Kidney (tissue), 14 donors: ENCODE measurements around the gene PNMA6A. TPM values are rescaled to one million over a fixed set of nuclear protein-coding genes. Genes with fewer than 3 reads are reported as not detected.

Source experiments
- DNase-seq, 5 donors: peaks; one replicate each; pipeline ENCODE4 v3.0.0-alpha.2; 2013 to 2020
- FAIRE-seq: peaks from 2 replicates; lab custom pipeline; 2012; peaks lifted over from hg19 to GRCh38; lab: Jason Lieb, UNC
- H3K27ac ChIP-seq, 2 donors: one replicate each; pipeline ENCODE4 v1.7.0; 2013; ENCODE audit warnings: low read depth in 2 of 2, low read length in 2 of 2, inconsistent platforms in 1 of 2
- H3K27me3 ChIP-seq: one replicate; pipeline ENCODE4 v1.7.1; 2013; ENCODE audit warnings: low read length, inconsistent platforms; ENCODE audit not compliant: control insufficient read depth, insufficient read depth
- H3K36me3 ChIP-seq, 3 donors: one replicate each; pipeline versions ENCODE4 v1.7.0 to v1.7.1; 2013; ENCODE audit warnings: low read length in 3 of 3, control low read depth in 1 of 3, inconsistent platforms in 1 of 3; ENCODE audit not compliant: insufficient read depth in 3 of 3, control insufficient read depth in 2 of 3
- H3K4me1 ChIP-seq, 3 donors: one replicate each; pipeline versions ENCODE4 v1.7.0 to v1.7.1; 2013; ENCODE audit warnings: low read length in 3 of 3, inconsistent platforms in 1 of 3, low read depth in 1 of 3; ENCODE audit not compliant: control insufficient read depth in 2 of 3, insufficient read depth in 2 of 3
- H3K4me3 ChIP-seq, 3 donors: one replicate each; pipeline versions ENCODE4 v1.7.0 to v1.8.1; 2013; ENCODE audit warnings: low read length in 3 of 3, control low read depth in 1 of 3, inconsistent platforms in 1 of 3
- H3K9ac ChIP-seq, 3 donors: one replicate each; pipeline versions ENCODE4 v1.7.0 to v1.7.1; 2013; ENCODE audit warnings: low read length in 3 of 3, control low read depth in 1 of 3, inconsistent platforms in 1 of 3
- H3K9me3 ChIP-seq, 3 donors: one replicate each; pipeline versions ENCODE4 v1.7.0 to v1.7.1; 2013; ENCODE audit warnings: low read length in 3 of 3, control low read depth in 1 of 3, inconsistent platforms in 1 of 3; ENCODE audit not compliant: control insufficient read depth in 2 of 3, insufficient read depth in 1 of 3
- intact Hi-C: fragments of 100-400 bp; cut with DNase I; formaldehyde crosslinking; loops from one replicate; pipeline ENCODE4 v1.11.1; 2022
- polyA plus RNA-seq: library from polyadenylated mRNA; stranded (reverse); fragments of 350-450 nt; fragmentation: Illumina TruSeq; extraction: RNeasy Lipid Tissue Mini Kit (QIAGEN cat#74804); gene quantifications from one replicate; pipeline ENCODE4 v1.2.3, GENCODE V29; 2014; ENCODE audit warnings: low read depth, low replicate concordance; ENCODE audit not compliant: insufficient read depth
- total RNA-seq: library from RNA; stranded (reverse); fragmentation: NEBNext Ultra II Directional; extraction: Animal tissue kit (Norgen Biotek cat#: 25700); gene quantifications from one replicate; pipeline ENCODE4 v1.2.1, GENCODE V29; 2021
- TF ChIP-seq, protein P1 (sequence below): IDR thresholded peaks from 3 replicates; pipeline ENCODE4 v1.5.1; 2012; ENCODE audit warnings: mild to moderate bottlenecking, moderate library complexity, borderline replicate concordance; ENCODE audit not compliant: insufficient read depth; ENCODE audit errors: extremely low read depth
- donor health status: control.
- donor health status: control.
- donor health status: control.
- donor health status: control.
- donor health status: control.
- donor health status: DM: yes; HTN: yes; CAD: no.
- donor health status: Normal renal cell carcinoma (clear cell type).

The PNMA6A gene
- total and polyA plus RNA-seq, 2 donors from 2014 or later, result 4.2 to 15.8 TPM

DNA sequence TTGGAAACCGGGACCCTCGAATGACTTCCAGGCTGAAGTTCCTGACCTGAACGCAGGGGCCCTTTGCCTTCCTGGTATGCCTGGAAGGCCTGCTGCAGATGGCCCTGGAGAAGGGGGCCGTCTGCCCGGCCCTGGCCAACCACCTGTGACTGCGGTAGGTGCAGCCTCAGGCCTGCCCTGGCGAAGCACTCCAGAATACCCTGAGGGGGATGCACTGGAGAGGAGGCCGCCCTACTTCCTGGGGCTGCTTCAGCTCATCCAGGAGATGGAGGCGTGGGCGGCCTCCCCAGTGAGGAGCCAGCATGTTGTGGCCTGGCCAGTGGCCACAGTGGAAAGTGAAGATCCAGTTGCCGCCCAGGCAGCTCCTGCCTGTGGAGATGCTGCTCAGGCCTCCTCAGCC is 42.4 kb upstream of the PNMA6A start:
- no peak for DNase-seq
- TF ChIP-seq, protein P1, sequence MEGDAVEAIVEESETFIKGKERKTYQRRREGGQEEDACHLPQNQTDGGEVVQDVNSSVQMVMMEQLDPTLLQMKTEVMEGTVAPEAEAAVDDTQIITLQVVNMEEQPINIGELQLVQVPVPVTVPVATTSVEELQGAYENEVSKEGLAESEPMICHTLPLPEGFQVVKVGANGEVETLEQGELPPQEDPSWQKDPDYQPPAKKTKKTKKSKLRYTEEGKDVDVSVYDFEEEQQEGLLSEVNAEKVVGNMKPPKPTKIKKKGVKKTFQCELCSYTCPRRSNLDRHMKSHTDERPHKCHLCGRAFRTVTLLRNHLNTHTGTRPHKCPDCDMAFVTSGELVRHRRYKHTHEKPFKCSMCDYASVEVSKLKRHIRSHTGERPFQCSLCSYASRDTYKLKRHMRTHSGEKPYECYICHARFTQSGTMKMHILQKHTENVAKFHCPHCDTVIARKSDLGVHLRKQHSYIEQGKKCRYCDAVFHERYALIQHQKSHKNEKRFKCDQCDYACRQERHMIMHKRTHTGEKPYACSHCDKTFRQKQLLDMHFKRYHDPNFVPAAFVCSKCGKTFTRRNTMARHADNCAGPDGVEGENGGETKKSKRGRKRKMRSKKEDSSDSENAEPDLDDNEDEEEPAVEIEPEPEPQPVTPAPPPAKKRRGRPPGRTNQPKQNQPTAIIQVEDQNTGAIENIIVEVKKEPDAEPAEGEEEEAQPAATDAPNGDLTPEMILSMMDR, result no peak
- Histone ChIP-seq H3K27ac (no peak overlapping the region), H3K27me3 (no peaks in the 10 kb centered on the region), H3K9ac (no peak overlapping the region), H3K9me3 (no peaks in the 10 kb centered on the region), H3K4me3 (no peak overlapping the region), H3K4me1 (no peaks in the 10 kb centered on the region), H3K36me3 (no peaks in the 10 kb centered on the region)
- intact Hi-C loops, result no loop called here
- FAIRE-seq, result no peak

DNA sequence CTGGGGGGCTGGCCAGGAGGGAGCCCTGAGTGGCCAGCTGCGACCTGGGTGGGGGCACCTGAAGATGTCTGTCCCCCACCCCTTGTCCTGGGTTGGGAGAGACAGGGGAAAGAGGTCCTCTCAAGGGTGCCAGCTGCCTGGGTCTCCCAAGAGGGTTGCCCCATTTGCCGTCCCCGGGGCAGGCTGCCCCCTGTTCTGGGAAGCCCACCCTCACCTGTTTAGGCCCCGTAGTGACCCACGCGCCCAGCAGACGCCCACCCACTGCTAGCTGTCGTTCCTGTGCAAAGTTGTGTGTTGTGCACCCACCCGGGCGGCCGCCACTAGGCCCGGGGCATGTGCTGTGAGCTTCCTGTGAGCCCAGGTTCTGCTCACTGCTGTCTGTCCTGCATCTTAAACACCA is 41.5 kb upstream of the PNMA6A start:
- Histone ChIP-seq H3K9me3 (no peaks in the 10 kb centered on the region), H3K27me3 (no peaks in the 10 kb centered on the region), H3K27ac (no peak overlapping the region), H3K36me3 (no peaks in the 10 kb centered on the region), H3K9ac (no peak overlapping the region), H3K4me1 (no peaks in the 10 kb centered on the region), H3K4me3 (no peak overlapping the region)
- no peak for FAIRE-seq
- no peak for DNase-seq
- intact Hi-C loops, result no loop called here
- TF ChIP-seq, protein P1, result no peak

DNA sequence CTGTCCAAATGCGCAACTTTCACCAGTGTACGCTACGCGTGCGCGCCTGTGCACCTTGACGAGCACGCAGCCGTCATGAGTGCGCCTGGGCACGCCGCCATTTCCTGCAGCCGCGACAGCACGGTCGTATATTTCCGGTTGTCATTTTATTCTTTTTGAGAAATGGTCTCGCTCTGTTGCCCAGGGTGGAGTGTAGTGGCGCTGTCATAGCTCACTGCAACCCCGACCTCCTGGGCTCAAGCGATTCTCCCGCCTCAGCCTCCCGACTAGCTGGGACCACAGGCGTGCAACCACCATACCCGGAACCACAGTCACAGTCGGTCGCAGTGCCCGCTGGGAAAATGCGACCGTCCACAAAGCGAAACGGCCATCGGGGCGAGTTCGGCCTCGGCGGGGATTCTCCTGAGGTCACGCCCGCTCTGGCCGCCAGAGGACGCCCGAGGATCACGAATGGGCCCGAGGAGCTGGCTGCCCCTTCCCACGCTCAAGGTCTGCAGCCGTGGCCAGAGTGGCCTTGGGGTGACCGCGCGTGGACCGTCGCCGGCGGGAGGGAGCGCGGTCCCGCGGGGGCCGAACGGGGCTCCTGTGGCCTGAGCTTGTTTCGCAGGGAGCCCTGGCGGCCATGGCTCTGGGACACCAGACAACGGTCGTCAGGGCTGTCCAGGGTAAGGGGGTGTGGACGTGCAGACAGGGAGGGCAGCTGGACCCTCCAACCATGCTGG is 39.7 kb upstream of the PNMA6A start:
- DNase-seq (peak; percentile 70 to 88 (median 82)), FAIRE-seq (no peak)
- TF ChIP-seq, protein P1, result peak; percentile 80
- Histone ChIP-seq H3K4me1 (no peaks in the 10 kb centered on the region), H3K27ac (no peak overlapping the region), H3K27me3 (no peaks in the 10 kb centered on the region), H3K9ac (peak overlapping the region in 1 of 3 donors; percentile 34), H3K9me3 (no peaks in the 10 kb centered on the region), H3K4me3 (peak overlapping the region; percentile 41 to 60 (median 56)), H3K36me3 (no peaks in the 10 kb centered on the region)
- intact Hi-C loops, result no loop called here
